Stimulated activated naive CD4-positive, alpha-beta T cell treated with Interleukin-2 at 50 U/mL for 16 hours (primary cell): ENCODE results near the gene FUT8.
A peak's percentile ranks its signal among the peaks of the same experiment; 100 is the strongest.
"Not testable (repeated sequence)": the region's sequence is repeated elsewhere in the genome, so short reads cannot be mapped to it uniquely, and the experiment has no call there.

ENCODE experiments used
- DNase-seq: peaks from one replicate; lab custom pipeline; 2025; lab: John Stamatoyannopoulos, UW

The FUT8 gene

DNA sequence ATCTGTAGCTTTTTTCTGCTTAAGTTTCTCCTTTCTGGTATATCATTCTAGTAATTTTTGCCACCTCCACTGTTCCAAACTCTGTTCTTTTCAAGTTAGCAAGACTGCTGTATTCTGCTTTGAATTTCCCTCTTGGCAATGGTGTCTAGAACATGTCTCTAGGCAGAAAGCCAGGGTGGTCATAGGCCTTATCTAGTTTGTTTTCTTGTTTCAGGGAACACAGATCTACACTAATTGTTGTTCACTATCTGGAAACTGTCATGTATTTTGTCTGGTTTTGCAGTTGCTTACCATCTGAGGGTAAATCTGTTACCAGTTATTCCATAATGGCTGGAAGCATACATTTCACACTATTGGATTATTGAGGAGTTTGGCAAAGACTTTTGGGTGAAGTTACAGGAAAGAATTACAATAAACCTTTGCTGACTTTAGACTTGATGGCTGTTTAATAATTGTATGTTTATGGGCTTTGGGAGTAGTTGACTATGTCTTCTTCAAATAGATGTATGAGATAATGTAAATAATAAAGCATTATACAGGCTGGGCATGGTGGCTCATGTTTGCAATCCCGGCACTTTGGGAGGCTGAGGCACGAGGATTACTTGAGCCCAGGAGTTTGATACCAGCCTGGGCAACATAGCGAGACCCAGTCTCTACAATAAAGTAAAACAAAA is 41.4 kb downstream of the FUT8 start:
- DNase-seq, result no peak

- DNase-seq, result no peak
These were observed 43.7 kb downstream of the FUT8 start for GRCh38 chr14:65456247-65456646.

GRCh38 chr14:65461730-65462129 is 49.2 kb downstream of the FUT8 start:
- DNase-seq, result no peak

DNA sequence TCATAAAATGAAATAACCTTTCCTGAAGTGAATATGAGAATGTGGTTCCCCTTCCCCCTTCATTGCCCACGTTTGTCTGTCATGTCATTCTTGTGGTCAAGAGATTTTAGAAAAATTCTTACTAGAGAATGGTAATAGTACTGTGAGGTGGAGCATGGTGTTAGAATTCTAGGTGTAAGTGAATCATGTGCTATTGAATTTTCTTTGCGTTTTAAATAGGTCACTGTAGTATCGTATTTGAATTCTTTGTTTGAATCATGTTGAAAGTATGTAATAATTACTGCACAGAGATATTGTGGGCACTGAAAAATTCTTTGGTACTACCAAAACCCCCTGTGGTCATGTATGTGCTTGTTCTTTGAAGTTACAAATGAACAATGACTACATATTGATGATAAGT is 49.9 kb downstream of the FUT8 start:
- peak; percentile 2 for DNase-seq

DNA sequence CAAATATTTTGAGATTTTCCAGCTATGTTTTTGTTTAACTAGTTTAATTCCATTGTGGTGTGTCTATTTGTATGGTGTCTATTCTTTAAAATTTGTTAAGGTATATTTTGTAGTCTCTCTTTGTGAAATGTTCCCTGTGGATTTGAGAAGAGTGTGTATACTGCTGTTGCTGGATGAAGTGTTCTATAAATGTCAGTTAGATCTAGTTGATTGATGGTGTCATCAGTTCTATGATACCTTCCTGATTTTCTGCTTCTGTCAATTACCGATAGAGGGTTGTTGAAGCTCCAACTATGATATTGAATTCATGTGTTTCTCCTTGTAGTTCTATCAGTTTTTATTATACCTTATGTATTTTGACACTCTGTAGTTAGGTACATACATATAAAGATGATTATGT is 53.1 kb downstream of the FUT8 start:
- no peak for DNase-seq

GRCh38 chr14:65467926-65468325 is 55.4 kb downstream of the FUT8 start:
- DNase-seq, result not testable (repeated sequence)

- no peak for DNase-seq
These were observed 57.4 kb downstream of the FUT8 start for GRCh38 chr14:65469903-65470302.

- no peak for DNase-seq
These were observed 57.9 kb downstream of the FUT8 start for GRCh38 chr14:65470404-65470880.

GRCh38 chr14:65471038-65471878 is 58.7 kb downstream of the FUT8 start:
- no peak for DNase-seq

GRCh38 chr14:65472189-65472588 is 59.7 kb downstream of the FUT8 start:
- DNase-seq, result no peak

GRCh38 chr14:65476273-65476941 is 63.9 kb downstream of the FUT8 start:
- no peak for DNase-seq

DNA sequence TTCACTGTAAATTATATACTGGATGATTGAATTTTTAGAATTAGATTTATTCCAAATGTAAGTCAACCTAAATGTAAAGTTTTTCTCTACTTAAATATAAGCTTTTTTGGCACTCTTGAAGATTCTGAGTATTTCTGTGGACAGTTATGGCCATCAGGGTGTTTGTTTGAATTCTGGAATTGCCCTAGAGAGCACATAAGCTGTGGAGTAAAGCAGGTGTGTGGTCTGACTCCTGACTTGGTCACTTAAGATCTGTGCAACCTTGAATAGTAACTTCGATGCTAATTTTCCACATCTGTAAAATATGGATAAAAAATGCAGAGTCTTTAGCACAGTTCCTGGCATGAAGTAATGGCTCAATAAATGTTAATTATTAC is 64.4 kb downstream of the FUT8 start:
- DNase-seq, result no peak

DNA sequence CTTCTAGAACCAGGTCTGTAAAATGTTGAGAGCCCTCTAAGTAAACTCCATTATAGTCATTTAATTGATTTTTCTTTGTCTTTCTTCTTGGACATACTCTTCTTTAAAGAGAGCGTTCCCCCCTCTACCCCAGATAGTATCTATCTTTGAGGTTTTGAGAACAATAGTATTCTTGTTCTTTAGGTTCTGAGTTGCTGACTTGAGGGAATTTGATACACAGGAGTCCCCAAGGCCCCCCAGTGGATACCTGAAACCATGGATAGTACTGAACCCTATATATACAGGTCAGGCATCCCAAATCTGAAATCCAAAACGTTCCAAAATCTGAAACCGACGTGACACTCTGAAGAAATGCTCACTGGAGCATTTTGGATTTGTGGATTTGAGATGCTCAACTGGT is 65.5 kb downstream of the FUT8 start:
- no peak for DNase-seq

DNA sequence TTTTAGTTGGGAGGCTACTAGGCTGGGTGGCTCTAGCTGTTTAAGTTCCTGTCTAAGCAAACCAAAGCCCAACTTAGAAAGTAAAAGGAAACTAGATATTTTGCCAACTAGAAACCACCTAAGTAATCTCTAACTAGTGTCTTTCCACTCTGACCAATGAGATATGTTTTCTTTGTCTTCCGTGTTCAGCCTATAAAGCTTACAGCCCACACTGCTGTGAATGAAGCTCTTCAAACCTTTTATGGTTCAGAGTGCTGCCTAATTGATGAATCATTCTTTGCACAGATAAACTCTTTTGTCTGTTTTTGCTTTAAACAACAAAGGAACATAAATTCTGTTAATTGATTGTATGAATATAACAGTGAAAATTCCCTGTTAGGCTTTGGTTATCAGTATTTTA is 66.1 kb downstream of the FUT8 start:
- DNase-seq, result no peak

- no peak for DNase-seq
These were observed 66.9 kb downstream of the FUT8 start for GRCh38 chr14:65479386-65479785.

- no peak for DNase-seq
These were observed 70.4 kb downstream of the FUT8 start for GRCh38 chr14:65482757-65483438.

DNA sequence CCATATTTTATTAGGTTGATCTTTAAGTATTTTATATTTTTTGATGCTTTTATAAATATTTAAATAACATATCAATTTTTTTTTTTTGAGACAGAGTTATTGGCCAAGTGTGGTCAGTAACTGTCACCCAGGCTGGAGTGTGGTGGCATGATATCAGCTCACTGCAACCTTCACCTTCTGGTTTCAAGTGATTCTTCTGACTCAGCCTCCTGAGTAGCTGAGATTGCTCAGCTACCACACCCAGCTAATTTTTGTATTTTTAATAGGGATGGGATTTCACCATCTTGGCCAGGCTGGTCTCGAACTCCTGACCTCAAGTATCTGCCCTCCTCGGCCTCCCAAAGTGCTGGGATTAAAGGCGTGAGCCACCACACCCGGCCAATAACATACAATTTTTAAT is 71.1 kb downstream of the FUT8 start:
- no peak for DNase-seq

GRCh38 chr14:65485516-65485915 is 73.0 kb downstream of the FUT8 start:
- DNase-seq, result no peak

DNA sequence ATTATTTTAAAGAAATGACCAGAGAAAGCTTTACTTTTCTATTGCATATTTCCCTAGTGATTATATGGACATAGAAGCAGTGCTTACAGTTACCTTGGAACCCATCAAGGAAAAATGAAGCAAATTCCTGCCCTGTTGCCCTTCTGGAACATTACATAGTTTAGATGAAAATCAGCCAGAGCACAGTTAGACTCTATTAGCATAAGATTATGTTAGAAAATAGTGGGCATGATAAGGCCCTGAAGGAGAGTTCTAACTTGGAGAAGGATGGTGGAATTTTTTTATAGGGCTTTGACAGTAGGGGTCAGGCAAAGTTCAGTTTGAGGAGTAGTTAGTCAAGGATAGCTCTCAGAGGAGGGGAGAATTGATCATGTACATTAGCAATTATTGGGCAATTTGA is 74.3 kb downstream of the FUT8 start:
- DNase-seq, result no peak

DNA sequence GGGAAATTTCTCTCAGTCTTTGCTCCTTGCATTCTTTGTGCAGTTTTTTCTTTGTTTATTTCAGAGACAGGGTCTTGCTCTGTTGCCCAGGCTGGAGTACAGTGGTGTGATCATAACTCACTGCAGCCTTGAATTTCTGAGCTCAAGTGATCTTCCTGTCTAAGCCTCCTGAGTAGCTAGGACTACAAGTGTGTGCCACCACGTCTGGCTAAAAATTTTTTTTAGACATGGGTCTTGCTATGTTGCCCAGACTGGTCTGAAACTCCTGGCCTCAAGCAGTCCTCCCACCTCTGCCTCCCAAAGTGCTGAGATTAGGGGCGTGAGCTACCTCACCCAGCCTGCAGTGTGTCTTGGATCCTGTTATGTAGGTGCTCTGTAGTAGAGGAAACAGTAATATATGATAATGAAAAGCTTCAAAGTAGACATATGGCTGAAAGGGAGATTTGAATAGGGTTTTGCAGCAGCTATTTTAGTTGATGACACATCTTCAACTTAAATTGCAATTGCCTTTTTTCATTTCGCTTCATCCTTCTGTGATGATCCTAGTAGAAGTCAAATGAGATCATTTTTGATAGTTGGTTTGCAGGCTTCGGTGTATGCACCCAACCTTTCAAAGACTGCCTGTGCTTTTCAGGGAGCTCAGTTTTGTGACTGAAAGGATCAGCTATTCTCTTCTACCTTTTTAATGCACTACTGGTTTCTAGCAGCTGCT is 75.4 kb downstream of the FUT8 start:
- no peak for DNase-seq

- DNase-seq, result no peak
These were observed 78.7 kb downstream of the FUT8 start for GRCh38 chr14:65491274-65491673.

- no peak for DNase-seq
These were observed 79.7 kb downstream of the FUT8 start for GRCh38 chr14:65492266-65492665.
